ENCODE results near the gene RPL28.

The RPL28 gene

DNA sequence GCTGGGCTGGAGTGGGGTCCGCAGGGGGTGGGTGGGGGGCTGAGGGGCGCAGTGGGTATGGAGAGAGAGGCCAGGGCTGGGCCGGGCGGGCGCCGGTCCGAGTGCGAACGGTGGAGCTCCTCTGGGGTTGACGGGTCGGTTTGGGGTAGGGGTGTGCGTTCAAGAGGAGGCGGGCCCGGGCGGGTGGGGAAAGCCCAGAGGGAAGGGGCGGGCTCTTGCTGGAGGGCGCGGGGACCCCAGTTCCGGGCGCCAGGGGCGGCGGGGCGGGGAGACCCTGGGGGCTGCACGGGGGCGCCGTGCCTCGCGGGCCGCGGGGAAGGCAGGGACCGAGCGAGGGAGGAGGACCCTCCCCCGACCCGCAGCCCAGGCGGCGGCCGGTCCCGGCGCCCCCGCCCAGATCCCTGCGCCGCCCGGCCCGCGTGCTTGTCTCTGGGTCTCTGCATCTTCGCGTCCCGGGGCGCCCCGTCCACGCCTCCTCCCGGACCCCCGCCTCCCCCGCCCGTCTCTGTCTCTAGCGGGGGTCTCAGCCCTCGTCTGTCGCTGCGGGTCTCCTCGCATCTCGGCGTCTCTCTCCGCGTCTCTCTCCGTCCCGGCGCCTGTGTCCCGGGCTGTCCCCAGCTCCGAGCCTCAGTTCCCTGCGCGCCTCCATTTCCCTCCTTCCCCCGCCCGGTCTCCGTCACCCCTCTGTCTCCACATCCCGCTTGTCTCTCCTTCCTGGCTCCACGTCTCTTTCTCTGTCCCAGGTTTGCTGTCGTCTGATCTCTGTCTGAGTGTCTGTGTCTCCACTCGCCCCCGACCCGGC is 65.6 kb downstream of the RPL28 start:
- no peak for DNase-seq (ENCODE audit: low spot score)

- DNase-seq (ENCODE audit: low spot score): no peak
Observed at GRCh38 chr19:55451965-55452748, 66.4 kb downstream of the RPL28 start.
